Measurements from ENCODE around the gene GNL1. TPM values are rescaled to one million over a fixed set of nuclear protein-coding genes. Genes with fewer than 3 reads are reported as not detected.
A peak's percentile ranks its signal among the peaks of the same experiment; 100 is the strongest.

GNL1 gene
- total and polyA plus RNA-seq, 4 donors: 10.1 to 18.2 (median 13.2) TPM

DNA sequence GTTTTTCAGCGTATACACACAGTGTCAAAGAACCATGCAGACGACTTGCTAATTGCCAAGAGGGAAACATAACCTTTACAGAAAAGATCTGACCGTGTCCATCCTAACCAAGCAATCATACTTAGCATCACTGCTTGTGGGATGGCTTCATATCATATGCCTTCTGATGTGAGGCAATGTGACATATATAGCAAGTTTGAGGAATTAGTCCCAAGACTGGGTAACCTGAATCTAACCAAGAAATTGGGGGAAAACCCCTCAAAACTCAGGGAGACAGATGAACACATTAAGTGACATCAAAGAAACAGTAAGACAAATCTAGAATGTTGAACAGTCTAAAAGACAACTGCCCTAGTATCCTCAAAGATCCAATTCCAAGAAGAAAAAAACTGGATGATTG is 18.4 kb downstream of the GNL1 start:
- Histone ChIP-seq H3K27me3 (ENCODE audit: control insufficient read depth in 4 of 4, insufficient read depth in 4 of 4, low read length in 3 of 4) (no peaks in the 10 kb centered on the region), H3K27ac (ENCODE audit: low read depth in 1 of 2, low read length in 2 of 2) (no peak overlapping the region), H3K9ac (ENCODE audit: low read depth in 1 of 2, low read length in 2 of 2) (no peak overlapping the region), H3K9me3 (ENCODE audit: control insufficient read depth in 4 of 4, low read length in 3 of 4) (no peaks in the 10 kb centered on the region), H3K4me1 (ENCODE audit: control insufficient read depth in 4 of 4, insufficient read depth in 4 of 4, low read length in 3 of 4) (peaks cover 0 to 9% (median 3%) of the 10 kb centered on the region in 4 donors), H3K36me3 (ENCODE audit: control insufficient read depth in 4 of 4, insufficient read depth in 3 of 4, low read depth in 1 of 4, low read length in 3 of 4) (no peaks in the 10 kb centered on the region), H3K4me3 (ENCODE audit: low read depth in 1 of 3, low read length in 3 of 3) (no peak overlapping the region)
- TF ChIP-seq, protein P1, sequence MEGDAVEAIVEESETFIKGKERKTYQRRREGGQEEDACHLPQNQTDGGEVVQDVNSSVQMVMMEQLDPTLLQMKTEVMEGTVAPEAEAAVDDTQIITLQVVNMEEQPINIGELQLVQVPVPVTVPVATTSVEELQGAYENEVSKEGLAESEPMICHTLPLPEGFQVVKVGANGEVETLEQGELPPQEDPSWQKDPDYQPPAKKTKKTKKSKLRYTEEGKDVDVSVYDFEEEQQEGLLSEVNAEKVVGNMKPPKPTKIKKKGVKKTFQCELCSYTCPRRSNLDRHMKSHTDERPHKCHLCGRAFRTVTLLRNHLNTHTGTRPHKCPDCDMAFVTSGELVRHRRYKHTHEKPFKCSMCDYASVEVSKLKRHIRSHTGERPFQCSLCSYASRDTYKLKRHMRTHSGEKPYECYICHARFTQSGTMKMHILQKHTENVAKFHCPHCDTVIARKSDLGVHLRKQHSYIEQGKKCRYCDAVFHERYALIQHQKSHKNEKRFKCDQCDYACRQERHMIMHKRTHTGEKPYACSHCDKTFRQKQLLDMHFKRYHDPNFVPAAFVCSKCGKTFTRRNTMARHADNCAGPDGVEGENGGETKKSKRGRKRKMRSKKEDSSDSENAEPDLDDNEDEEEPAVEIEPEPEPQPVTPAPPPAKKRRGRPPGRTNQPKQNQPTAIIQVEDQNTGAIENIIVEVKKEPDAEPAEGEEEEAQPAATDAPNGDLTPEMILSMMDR (IDR thresholded peaks at IDR 0.05; ENCODE audit: low read depth, low read length, missing input control): no peak
- no peak for TF ChIP-seq YY1 (IDR thresholded peaks at IDR 0.05)
- TF ChIP-seq, protein P2, sequence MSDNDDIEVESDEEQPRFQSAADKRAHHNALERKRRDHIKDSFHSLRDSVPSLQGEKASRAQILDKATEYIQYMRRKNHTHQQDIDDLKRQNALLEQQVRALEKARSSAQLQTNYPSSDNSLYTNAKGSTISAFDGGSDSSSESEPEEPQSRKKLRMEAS (IDR thresholded peaks at IDR 0.05): no peak
- TF ChIP-seq TAF1 (conservative IDR thresholded peaks at IDR 0.05): no peak
- no peak for TF ChIP-seq HNF4A (conservative IDR thresholded peaks at IDR 0.05)
- TF ChIP-seq RAD21 (IDR thresholded peaks at IDR 0.05): no peak
- no peak for TF ChIP-seq NR2F2 (IDR thresholded peaks at IDR 0.05)
- TF ChIP-seq, protein P3, sequence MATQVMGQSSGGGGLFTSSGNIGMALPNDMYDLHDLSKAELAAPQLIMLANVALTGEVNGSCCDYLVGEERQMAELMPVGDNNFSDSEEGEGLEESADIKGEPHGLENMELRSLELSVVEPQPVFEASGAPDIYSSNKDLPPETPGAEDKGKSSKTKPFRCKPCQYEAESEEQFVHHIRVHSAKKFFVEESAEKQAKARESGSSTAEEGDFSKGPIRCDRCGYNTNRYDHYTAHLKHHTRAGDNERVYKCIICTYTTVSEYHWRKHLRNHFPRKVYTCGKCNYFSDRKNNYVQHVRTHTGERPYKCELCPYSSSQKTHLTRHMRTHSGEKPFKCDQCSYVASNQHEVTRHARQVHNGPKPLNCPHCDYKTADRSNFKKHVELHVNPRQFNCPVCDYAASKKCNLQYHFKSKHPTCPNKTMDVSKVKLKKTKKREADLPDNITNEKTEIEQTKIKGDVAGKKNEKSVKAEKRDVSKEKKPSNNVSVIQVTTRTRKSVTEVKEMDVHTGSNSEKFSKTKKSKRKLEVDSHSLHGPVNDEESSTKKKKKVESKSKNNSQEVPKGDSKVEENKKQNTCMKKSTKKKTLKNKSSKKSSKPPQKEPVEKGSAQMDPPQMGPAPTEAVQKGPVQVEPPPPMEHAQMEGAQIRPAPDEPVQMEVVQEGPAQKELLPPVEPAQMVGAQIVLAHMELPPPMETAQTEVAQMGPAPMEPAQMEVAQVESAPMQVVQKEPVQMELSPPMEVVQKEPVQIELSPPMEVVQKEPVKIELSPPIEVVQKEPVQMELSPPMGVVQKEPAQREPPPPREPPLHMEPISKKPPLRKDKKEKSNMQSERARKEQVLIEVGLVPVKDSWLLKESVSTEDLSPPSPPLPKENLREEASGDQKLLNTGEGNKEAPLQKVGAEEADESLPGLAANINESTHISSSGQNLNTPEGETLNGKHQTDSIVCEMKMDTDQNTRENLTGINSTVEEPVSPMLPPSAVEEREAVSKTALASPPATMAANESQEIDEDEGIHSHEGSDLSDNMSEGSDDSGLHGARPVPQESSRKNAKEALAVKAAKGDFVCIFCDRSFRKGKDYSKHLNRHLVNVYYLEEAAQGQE (IDR thresholded peaks at IDR 0.05): no peak
- WGBS: 86% methylated on average over 3 of the region's 3 CpGs
- DNase-seq (ENCODE audit: low spot score): no peak

DNA sequence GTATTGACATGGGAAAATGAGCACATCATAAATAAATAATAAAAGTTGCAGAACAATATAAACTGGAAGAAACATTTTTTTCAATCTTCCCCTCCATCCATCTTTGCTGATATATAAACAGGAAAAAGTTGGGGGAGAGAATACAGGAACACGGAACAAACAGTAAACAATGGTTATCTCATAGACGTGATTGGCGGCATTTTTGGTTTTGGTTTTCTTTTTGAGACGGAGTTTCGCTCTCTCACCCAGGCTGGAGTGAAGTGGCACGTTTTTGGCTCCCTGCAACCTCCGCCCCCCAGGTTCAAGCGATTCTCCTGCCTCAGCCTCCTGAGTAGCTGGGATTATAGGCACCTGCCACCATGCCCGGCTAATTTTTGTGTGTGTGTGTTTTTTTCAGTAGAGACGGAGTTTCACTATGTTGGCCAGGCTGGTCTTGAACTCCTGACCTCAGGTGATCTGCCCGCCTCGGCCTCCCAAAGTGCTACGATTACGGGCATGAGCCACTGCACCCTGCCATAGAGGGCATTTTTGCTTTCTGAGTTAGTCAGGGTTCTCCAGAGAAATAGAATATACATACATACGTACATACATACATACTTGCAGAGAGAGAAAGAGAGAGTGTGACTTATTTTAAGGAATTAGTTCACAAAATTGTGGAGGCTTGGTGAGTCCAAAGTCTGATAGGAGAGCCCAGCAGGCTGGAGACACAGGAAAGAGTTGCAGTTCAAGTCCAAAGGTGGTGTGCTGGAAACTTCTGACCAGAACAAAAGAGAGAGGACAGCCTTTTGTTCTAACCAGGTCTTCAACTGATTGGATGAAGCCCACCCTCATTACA is 22.6 kb downstream of the GNL1 start:
- Histone ChIP-seq H3K9ac (ENCODE audit: low read depth in 1 of 2, low read length in 2 of 2) (no peak overlapping the region), H3K4me3 (ENCODE audit: low read depth in 1 of 3, low read length in 3 of 3) (peak overlapping the region in 2 of 3 donors; percentile 26 to 31), H3K27me3 (ENCODE audit: control insufficient read depth in 4 of 4, insufficient read depth in 4 of 4, low read length in 3 of 4) (no peaks in the 10 kb centered on the region), H3K27ac (ENCODE audit: low read depth in 1 of 2, low read length in 2 of 2) (peak overlapping the region; percentile 82 to 90), H3K36me3 (ENCODE audit: control insufficient read depth in 4 of 4, insufficient read depth in 3 of 4, low read depth in 1 of 4, low read length in 3 of 4) (no peaks in the 10 kb centered on the region), H3K4me1 (ENCODE audit: control insufficient read depth in 4 of 4, insufficient read depth in 4 of 4, low read length in 3 of 4) (peaks cover 0 to 8% (median under 1%) of the 10 kb centered on the region in 4 donors), H3K9me3 (ENCODE audit: control insufficient read depth in 4 of 4, low read length in 3 of 4) (no peaks in the 10 kb centered on the region)
- 32% methylated on average over 15 of the region's 15 CpGs for WGBS
- peak; percentile 92 for TF ChIP-seq SP1 (IDR thresholded peaks at IDR 0.05)
- TF ChIP-seq, protein P3 (IDR thresholded peaks at IDR 0.05): no peak
- TF ChIP-seq HNF4A (conservative IDR thresholded peaks at IDR 0.05): peak; percentile 93 to 94
- TF ChIP-seq GABPA (IDR thresholded peaks at IDR 0.05 in 1 of 2, conservative IDR thresholded peaks at IDR 0.05 in 1 of 2): peak in 1 of 2 donors; percentile 43
- TF ChIP-seq RXRA (IDR thresholded peaks at IDR 0.05): peak in 1 of 2 donors; percentile 39
- peak; percentile 83 for TF ChIP-seq HNF4G (IDR thresholded peaks at IDR 0.05)
- no peak for DNase-seq (ENCODE audit: low spot score)
